PC-3 (cell line): Measurements from ENCODE around the gene SH3RF3.

Experiments
- EZH2 ChIP-seq: fragments of 300-600 bp; sonication (generic); IDR thresholded peaks from one replicate; pipeline ENCODE4 v1.6.1; 2017; ENCODE audit warnings: antibody characterized with exemption, mild to moderate bottlenecking, low read length; ENCODE audit not compliant: unreplicated experiment
- EZH2phosphoT487 ChIP-seq: fragments of 300-600 bp; sonication (generic); IDR thresholded peaks from 2 replicates; pipeline ENCODE4 v1.6.1; 2018; ENCODE audit warnings: mild to moderate bottlenecking, antibody characterized with exemption, low read length, borderline replicate concordance
- TF ChIP-seq, protein P1 (sequence below): fragments of 300-600 bp; sonication (generic); conservative IDR thresholded peaks from 2 replicates; pipeline ENCODE4 v1.5.1; 2017; ENCODE audit warnings: antibody characterized with exemption, low read depth, mild to moderate bottlenecking, low read length

DNA sequence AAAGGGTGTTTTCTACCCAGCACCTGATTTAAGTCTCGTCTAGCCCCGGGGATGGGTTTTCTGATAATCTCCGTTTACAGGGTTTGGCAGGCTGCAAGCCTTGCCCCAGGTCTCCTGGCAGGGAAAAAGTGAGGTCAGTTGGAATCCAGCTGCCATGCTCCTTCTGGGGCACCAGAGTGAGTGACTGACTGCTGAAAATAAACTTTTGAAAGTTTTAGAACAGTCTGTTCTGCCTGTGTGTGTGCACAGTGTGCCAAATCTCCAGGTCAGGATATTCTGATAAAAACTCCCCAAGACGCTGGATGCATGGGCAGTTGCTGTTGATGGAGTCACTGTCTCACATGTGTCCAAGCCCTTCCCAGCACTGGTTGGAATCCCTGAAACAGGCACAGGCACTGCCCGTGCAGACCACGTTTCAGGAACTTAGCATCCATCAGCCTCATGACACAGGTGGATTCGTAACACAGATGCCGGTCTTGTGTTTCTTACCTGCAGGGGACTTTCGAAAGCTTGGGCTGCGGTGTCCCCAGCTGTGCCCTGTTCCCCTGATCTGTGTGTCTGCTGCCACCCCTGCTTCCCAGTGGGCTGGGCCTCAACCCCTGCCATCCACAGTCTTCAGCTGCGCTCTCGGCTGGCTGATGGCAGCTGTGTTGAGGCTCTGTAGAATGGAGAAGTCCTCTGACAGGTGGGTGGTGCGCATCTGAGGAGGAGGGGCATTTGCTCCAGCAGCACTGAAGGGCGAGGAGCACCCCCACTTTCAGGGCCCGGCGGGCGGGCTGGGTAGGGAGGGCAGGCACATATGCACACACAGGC, 65.0 kb downstream of the SH3RF3 start:
- TF ChIP-seq, protein P1, sequence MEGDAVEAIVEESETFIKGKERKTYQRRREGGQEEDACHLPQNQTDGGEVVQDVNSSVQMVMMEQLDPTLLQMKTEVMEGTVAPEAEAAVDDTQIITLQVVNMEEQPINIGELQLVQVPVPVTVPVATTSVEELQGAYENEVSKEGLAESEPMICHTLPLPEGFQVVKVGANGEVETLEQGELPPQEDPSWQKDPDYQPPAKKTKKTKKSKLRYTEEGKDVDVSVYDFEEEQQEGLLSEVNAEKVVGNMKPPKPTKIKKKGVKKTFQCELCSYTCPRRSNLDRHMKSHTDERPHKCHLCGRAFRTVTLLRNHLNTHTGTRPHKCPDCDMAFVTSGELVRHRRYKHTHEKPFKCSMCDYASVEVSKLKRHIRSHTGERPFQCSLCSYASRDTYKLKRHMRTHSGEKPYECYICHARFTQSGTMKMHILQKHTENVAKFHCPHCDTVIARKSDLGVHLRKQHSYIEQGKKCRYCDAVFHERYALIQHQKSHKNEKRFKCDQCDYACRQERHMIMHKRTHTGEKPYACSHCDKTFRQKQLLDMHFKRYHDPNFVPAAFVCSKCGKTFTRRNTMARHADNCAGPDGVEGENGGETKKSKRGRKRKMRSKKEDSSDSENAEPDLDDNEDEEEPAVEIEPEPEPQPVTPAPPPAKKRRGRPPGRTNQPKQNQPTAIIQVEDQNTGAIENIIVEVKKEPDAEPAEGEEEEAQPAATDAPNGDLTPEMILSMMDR = no peak
- TF ChIP-seq EZH2phosphoT487 (no peak), EZH2 (no peak)
